Motor neuron (in vitro differentiated cells): ENCODE measurements around the gene CCND2. TPM values are rescaled to one million over a fixed set of nuclear protein-coding genes. Genes with fewer than 3 reads are reported as not detected.

Experiments used
- ATAC-seq, 8 experiments: fragments of 200-7000 bp; cut with Tn5 transposase; replicated peaks in 6 of 8; 2 replicates each; pipeline ENCODE4 v1.8.0; 2021; ENCODE audit warnings: mild to moderate bottlenecking in 8 of 8, moderate library complexity in 8 of 8
- H3K27ac ChIP-seq, 2 donors: fragments of 250-450 bp; sonication (Bioruptor Pico); 2 replicates each; pipeline ENCODE4 v1.9.0; 2021; ENCODE audit warnings: antibody characterized with exemption in 2 of 2, mild to moderate bottlenecking in 2 of 2, moderate library complexity in 1 of 2
- H3K4me1 ChIP-seq, 2 donors: fragments of 250-450 bp; sonication (Bioruptor Pico); replicated peaks in 1 of 2; 2 replicates each; pipeline ENCODE4 v1.6.1; 2021; ENCODE audit warnings: antibody characterized with exemption in 2 of 2, mild to moderate bottlenecking in 2 of 2, moderate library complexity in 1 of 2
- H3K4me3 ChIP-seq, 5 donors: fragments of 250-450 bp; sonication (Bioruptor Pico); 2 replicates each; pipeline ENCODE4 v1.9.0; 2021; ENCODE audit warnings: antibody characterized with exemption in 5 of 5, mild to moderate bottlenecking in 5 of 5, moderate library complexity in 4 of 5
- WGBS, 10 experiments: fragments of 450-650 bp; shearing (Covaris generic); methylation state at CpG; one replicate each; pipeline ENCODE4 v1.0.0; 2022; 5-methylcytosine and 5-hydroxymethylcytosine counted together
- in situ Hi-C, 9 experiments: fragments of 400-800 bp; cut with MboI; loops; one replicate each; pipeline ENCODE4 v1.15.0; 2021; ENCODE audit warnings: low sequenced_read_pairs in 9 of 9, low pct_unique_long_range_greater_than_20kb in 2 of 9; ENCODE audit not compliant: unreplicated experiment in 9 of 9
- total RNA-seq, 8 experiments: library from RNA; unstranded; fragments of 300-600 nt; gene quantifications; 2 replicates each; pipeline versions ENCODE4 v1.2.3 to v1.2.4, GENCODE V29; 2022

Gene CCND2
- total RNA-seq, 8 experiments from 2014 or later: 1.3 to 350 (median 57.3) TPM

DNA sequence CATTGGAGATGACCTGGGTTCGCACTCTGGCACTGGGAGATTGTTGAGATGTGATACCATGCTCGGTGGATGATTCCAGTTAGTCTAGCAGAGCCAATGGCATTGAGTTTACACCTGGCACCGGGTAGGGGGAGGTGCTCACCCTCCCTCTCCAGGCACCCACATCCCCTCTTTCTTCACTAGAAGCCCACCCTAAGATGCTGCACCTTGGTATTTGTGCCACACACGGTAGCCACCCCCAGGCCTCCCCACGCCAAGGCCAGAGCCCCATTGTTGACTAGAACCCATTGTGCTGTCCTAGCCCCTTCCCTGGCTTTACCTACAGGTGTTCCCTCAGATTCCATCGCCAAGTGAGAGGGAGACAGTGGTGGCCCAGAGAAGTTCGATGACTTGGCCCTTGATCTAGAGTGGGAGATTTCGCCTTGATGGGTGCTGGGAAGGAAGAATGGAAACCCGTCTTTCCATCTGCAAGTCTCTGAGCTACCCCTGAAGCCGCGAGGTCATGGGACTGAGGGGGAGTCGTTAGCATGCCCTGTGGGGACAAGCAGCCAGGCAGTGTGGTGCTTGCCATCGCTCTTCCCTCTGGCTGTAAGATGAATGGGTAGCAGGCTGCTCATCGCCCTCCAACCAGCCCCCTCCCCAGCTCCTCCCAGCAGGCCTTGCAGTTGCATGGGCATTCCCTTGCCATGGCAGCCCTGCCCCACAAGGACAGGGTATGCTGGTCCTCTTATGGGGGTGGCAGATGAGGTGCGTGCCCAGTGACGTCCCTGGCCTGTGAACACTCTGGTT, 8.7 kb downstream of the CCND2 start:
- peak in 1 of 8 experiments; percentile 7 for ATAC-seq
- Histone ChIP-seq H3K27ac (no peak overlapping the region), H3K4me3 (no peak overlapping the region), H3K4me1 (peaks cover 24 to 27% of the 10 kb centered on the region in 2 donors)
- in situ Hi-C loops: loop anchor here in 7 of 9 experiments (25.0 kb wide), 2 partner anchors 295 to 395 kb away; no protein-coding TSS in a partner anchor
- WGBS, 10 experiments: 20 to 100% (median 75%) methylated on average over 2 to 5 of the region's 16 CpGs; no CpG with 5 or more reads in 4 of the 10 experiments

GRCh38 chr12:4282892-4283511, 9.4 kb downstream of the CCND2 start:
- Histone ChIP-seq H3K27ac (no peak overlapping the region), H3K4me3 (no peak overlapping the region), H3K4me1 (peaks cover 20 to 27% of the 10 kb centered on the region in 2 donors)
- in situ Hi-C loops: loop anchor here in 7 of 9 experiments (25.0 kb wide), 2 partner anchors 296 to 396 kb away; no protein-coding TSS in a partner anchor
- ATAC-seq: no peak
- WGBS, 10 experiments: 27 to 96% (median 90%) methylated on average over 2 to 5 of the region's 12 CpGs; no CpG with 5 or more reads in 3 of the 10 experiments

- H3K27ac ChIP-seq: no peak overlapping the region
- H3K4me3 ChIP-seq: no peak overlapping the region
- 41 to 100% (median 82%) methylated on average over 1 to 11 of the region's 12 CpGs; no CpG with 5 or more reads in 2 of the 10 experiments for WGBS, 10 experiments
- peak in 1 of 8 experiments; percentile 21 for ATAC-seq
- peaks cover 18 to 29% of the 10 kb centered on the region in 2 donors for H3K4me1 ChIP-seq
- in situ Hi-C loops: loop anchor here in 7 of 9 experiments (25.0 kb wide), 2 partner anchors 296 to 396 kb away; no protein-coding TSS in a partner anchor
Observed at GRCh38 chr12:4283512-4284255, 10.1 kb downstream of the CCND2 start.

DNA sequence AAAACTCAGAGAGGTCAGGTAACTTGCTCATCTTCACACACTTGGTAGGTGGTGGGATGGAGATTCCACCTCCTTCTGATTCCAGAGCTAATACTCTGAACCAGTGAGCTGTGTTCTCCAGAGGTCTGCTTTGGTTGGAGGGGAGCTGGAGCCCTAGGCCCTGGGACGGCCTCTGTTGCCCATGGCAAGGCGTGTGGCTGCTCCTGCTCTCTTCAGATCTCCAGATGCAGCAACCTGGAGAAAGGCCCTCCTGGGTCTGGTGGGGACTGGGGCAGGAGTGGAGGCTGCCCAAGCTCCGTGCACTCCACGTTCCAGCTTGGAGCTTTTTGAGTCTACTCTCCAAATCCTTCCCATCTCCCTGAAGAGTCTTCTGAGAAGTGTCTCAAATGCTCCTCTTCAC, 10.7 kb downstream of the CCND2 start:
- no peak for ATAC-seq
- no peak overlapping the region for H3K27ac ChIP-seq
- in situ Hi-C loops: loop anchor here in 7 of 9 experiments (25.0 kb wide), 2 partner anchors 297 to 397 kb away; no protein-coding TSS in a partner anchor
- peaks cover 22 to 32% of the 10 kb centered on the region in 2 donors for H3K4me1 ChIP-seq
- 0 to 94% (median 66%) methylated on average over 1 to 4 of the region's 4 CpGs; no CpG with 5 or more reads in 4 of the 10 experiments for WGBS, 10 experiments
- no peak overlapping the region for H3K4me3 ChIP-seq

DNA sequence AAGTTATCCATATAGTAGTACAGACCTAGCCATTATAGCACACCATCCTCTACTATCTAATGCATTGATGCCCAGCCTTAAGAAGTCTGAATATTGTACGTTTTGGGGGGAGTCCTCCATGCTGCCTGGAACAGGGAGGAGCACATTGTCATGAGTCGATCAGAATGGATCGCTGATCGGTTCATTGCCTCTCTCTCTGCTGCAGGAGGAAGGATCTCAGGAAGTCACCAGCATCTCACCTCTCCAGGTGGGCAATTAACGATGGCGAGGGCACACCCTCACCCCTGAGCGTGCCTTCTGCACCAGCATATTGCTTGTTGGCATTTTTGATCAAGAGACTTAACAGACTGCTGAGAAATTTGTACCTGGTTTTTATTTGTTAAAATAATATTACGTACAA, 11.5 kb downstream of the CCND2 start:
- Histone ChIP-seq H3K27ac (no peak overlapping the region), H3K4me1 (peaks cover 19 to 34% of the 10 kb centered on the region in 2 donors), H3K4me3 (no peak overlapping the region)
- in situ Hi-C loops: loop anchor here in 7 of 9 experiments (25.0 kb wide), 2 partner anchors 298 to 398 kb away; no protein-coding TSS in a partner anchor
- 46 to 100% (median 95%) methylated on average over 1 to 5 of the region's 8 CpGs; no CpG with 5 or more reads in 3 of the 10 experiments for WGBS, 10 experiments
- no peak for ATAC-seq

GRCh38 chr12:4286228-4286627, 12.7 kb downstream of the CCND2 start:
- ATAC-seq: no peak
- WGBS, 10 experiments: 0 to 100% (median 39%) methylated on average over 1 to 6 of the region's 12 CpGs; no CpG with 5 or more reads in 3 of the 10 experiments
- H3K27ac ChIP-seq: no peak overlapping the region
- in situ Hi-C loops: loop anchor here in 7 of 9 experiments (25.0 kb wide), 2 partner anchors 299 to 399 kb away; no protein-coding TSS in a partner anchor
- no peak overlapping the region for H3K4me3 ChIP-seq
- H3K4me1 ChIP-seq: peaks cover 16 to 33% of the 10 kb centered on the region in 2 donors

DNA sequence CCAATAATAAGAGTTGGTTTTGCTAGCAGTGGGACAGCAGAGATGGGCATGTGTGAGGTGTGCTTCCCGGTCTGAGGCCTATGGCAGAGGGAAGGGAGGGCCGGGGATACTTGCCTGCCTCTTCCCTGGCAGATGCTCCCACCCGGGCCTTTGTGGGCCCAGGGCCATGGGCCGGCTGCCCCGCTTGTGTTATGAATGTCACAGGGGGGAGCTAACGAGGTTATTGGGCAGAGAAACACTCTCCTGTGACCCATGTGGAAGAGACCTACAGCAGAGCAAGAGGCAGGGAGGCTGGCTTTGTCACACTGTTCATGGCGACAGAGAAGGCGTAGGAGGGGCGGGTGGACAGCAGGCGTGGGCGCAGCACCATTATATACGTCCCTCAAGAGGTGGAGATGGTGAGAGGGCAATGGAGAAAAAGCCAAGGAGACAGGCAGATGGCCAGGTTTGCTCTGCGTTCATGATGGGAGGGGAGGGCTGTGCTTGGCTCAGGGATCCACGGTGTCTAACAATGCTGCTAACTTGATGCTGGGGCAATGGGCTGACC, 13.3 kb downstream of the CCND2 start:
- in situ Hi-C loops: loop anchor here in 7 of 9 experiments (25.0 kb wide), 2 partner anchors 300 to 400 kb away; no protein-coding TSS in a partner anchor
- Histone ChIP-seq H3K4me1 (peaks cover 16 to 33% of the 10 kb centered on the region in 2 donors), H3K27ac (no peak overlapping the region), H3K4me3 (no peak overlapping the region)
- ATAC-seq: no peak
- WGBS, 10 experiments: 21 to 100% (median 78%) methylated on average over 1 to 6 of the region's 14 CpGs; no CpG with 5 or more reads in 4 of the 10 experiments

GRCh38 chr12:4287325-4288211, 14.0 kb downstream of the CCND2 start:
- Histone ChIP-seq H3K4me3 (no peak overlapping the region), H3K27ac (no peak overlapping the region), H3K4me1 (peaks cover 19 to 33% of the 10 kb centered on the region in 2 donors)
- in situ Hi-C loops: loop anchor here in 7 of 9 experiments (25.0 kb wide), 2 partner anchors 300 to 400 kb away; no protein-coding TSS in a partner anchor
- peak in 1 of 8 experiments; percentile 51 for ATAC-seq
- WGBS, 10 experiments: 0 to 100% (median 63%) methylated on average over 1 to 13 of the region's 18 CpGs; no CpG with 5 or more reads in 1 of the 10 experiments

DNA sequence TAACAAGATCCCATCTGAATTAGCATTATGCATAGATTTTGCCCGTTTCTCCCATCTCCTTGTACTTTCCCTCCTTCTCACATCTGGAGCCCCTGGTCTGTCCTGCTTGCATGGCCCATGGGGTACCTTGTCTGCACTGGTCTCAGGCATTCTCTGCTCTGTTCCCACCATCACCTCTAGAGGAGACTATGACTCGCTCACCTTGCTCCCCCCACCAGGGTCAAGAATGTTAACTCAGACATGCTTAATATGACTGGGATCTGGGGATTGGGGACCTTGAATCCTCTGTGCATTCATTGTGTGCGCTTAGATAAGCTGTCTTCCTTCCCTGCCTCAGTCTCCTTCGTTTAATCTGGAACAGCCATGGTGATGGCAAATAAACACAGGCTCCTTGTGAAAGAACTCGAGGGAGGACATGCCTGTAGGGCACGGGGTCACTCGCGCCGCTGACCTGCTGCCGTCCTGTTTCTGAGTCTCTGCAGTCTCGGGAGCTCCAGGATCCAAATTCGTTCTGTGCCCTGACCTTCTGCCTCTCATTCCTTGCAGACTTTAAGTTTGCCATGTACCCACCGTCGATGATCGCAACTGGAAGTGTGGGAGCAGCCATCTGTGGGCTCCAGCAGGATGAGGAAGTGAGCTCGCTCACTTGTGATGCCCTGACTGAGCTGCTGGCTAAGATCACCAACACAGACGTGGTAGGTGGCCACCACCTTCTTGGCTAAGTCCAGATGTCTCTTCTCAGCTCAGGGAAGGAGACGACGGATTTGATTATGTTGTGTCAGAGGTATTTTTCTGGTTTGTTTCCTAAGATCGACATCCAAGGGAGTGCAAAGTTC, 15.0 kb downstream of the CCND2 start:
- Histone ChIP-seq H3K4me3 (no peak overlapping the region), H3K4me1 (peaks cover 28 to 39% of the 10 kb centered on the region in 2 donors), H3K27ac (peak overlapping the region in 1 of 2 donors; percentile 49)
- no peak for ATAC-seq
- in situ Hi-C loops: loop anchor here in 7 of 9 experiments (25.0 kb wide), 2 partner anchors 301 to 401 kb away; no protein-coding TSS in a partner anchor
- WGBS, 10 experiments: 0 to 100% (median 83%) methylated on average over 1 to 9 of the region's 20 CpGs

- ATAC-seq: peak in 5 of 8 experiments; percentile 65 to 78 (median 71)
- 33 to 78% (median 52%) methylated on average over 2 to 12 of the region's 20 CpGs; no CpG with 5 or more reads in 2 of the 10 experiments for WGBS, 10 experiments
- no peak overlapping the region for H3K4me3 ChIP-seq
- peak overlapping the region in 1 of 2 donors; percentile 49 for H3K27ac ChIP-seq
- H3K4me1 ChIP-seq: peaks cover 36 to 46% of the 10 kb centered on the region in 2 donors
- in situ Hi-C loops: loop anchor here in 7 of 9 experiments (25.0 kb wide), 2 partner anchors 302 to 402 kb away; no protein-coding TSS in a partner anchor
Observed at GRCh38 chr12:4289231-4289878, 15.8 kb downstream of the CCND2 start.
